Progenitor cell of endocrine pancreas (in vitro differentiated cells): Measurements from ENCODE around the gene P4HB. TPM values are rescaled to one million over a fixed set of nuclear protein-coding genes. Genes with fewer than 3 reads are reported as not detected.

ENCODE experiments used
- DNase-seq: peaks from one replicate; pipeline ENCODE4 v3.0.0; 2021; ENCODE audit warnings: low spot score; ENCODE audit not compliant: unreplicated experiment
- H3K27ac Mint-ChIP-seq: 2 replicates; pipeline ENCODE4 v1.8.0; 2021; ENCODE audit warnings: mild to moderate bottlenecking, moderate library complexity, mixed read lengths
- H3K27me3 Mint-ChIP-seq: 2 replicates; pipeline ENCODE4 v1.8.0; 2021; ENCODE audit warnings: mixed read lengths
- H3K36me3 Mint-ChIP-seq: 2 replicates; pipeline ENCODE4 v1.8.0; 2022; ENCODE audit warnings: mixed read lengths; ENCODE audit not compliant: insufficient read depth
- H3K4me1 Mint-ChIP-seq: 2 replicates; pipeline ENCODE4 v1.8.0; 2021; ENCODE audit warnings: low read depth, mixed read lengths
- H3K4me3 Mint-ChIP-seq: 2 replicates; pipeline ENCODE4 v1.8.0; 2021; ENCODE audit warnings: low read depth, mild to moderate bottlenecking, moderate library complexity, mixed read lengths
- H3K9me3 Mint-ChIP-seq: 2 replicates; pipeline ENCODE4 v1.8.0; 2021; ENCODE audit warnings: low read depth, mixed read lengths
- CTCF ChIP-seq: fragments of 200-600 bp; sonication (generic); IDR thresholded peaks from one replicate; pipeline ENCODE4 v1.5.0; 2021; ENCODE audit warnings: antibody characterized with exemption, mild to moderate bottlenecking; ENCODE audit not compliant: unreplicated experiment
- total RNA-seq: library from RNA; stranded (reverse); gene quantifications from 2 replicates; pipeline ENCODE4 v1.2.1, GENCODE V29; 2021

The P4HB gene
- total RNA-seq, 1 donor from 2014 or later, result 484 TPM

GRCh38 chr17:81858170-81858966 lies 2.0 kb downstream of the P4HB start:
- Mint-ChIP-seq H3K4me3 (peak overlapping the region; percentile 88), H3K27ac (peak overlapping the region; percentile 71), H3K36me3 (peaks cover 9% of the 10 kb centered on the region), H3K27me3 (no peaks in the 10 kb centered on the region), H3K9me3 (no peaks in the 10 kb centered on the region), H3K4me1 (peaks cover 25% of the 10 kb centered on the region)
- DNase-seq, result no peak
- TF ChIP-seq CTCF, result no peak

DNA sequence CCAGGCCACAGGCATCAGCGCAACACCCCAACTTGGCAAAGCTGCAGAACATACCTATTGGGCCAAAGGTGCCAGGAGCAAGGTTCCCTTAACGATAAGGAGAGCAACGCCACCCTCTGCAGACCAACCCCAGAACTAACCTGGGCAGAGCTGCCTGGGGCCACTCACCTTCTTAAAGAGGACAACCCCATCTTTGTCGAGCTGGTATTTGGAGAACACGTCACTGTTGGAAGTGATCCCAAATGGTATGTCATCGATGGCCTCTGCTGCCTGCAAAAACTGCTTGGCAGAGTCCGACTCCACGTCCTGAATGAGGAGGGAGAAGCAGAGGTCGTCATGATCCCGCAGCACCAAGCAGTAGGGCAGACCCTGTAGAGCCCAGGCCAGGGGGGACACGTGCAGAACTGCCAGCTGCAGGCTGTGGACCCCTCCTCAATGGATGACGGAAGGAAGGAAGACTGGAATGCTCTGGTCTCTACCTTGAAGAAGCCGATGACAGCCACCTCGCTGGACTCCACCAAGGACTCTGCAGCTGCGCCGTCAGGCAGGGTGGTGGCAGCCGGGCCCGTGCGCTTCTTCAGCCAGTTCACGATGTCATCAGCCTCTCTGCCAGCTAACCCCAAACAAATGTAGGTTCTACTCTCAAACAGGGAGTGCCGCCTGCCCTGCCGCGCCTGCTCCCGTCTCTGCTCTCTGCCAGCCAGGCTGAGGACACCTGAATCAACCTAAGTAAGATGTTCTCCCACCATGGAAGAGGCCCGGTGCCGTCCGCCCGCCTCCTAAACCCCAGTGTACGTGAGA lies 5.2 kb downstream of the P4HB start:
- H3K27me3 Mint-ChIP-seq, result no peaks in the 10 kb centered on the region
- H3K4me1 Mint-ChIP-seq, result peaks cover 15% of the 10 kb centered on the region
- H3K4me3 Mint-ChIP-seq, result no peak overlapping the region
- H3K36me3 Mint-ChIP-seq, result peaks cover 15% of the 10 kb centered on the region
- no peaks in the 10 kb centered on the region for H3K9me3 Mint-ChIP-seq
- peak overlapping the region; percentile 45 for H3K27ac Mint-ChIP-seq
- DNase-seq, result no peak
- TF ChIP-seq CTCF, result no peak

DNA sequence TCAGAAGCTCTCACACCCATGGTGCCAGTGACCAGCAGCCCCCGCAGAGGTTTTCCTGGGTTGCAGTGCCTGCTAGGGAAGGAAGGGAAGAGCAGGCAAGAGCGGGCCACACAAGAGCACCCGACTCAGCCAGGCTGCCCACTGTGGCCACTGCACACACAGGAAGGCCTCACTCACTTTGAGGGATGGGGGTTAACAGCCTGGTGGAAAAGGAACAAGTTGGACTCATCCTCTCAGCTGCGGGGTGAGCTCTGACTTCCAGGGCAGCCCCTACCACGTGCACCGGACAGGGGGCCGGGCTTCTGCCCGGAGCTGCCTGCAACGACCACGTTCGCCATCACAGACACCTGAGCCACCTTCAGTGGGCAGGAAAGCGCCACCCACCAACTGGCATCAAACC lies 8.1 kb downstream of the P4HB start:
- Mint-ChIP-seq H3K36me3 (peaks cover 13% of the 10 kb centered on the region), H3K27ac (no peak overlapping the region), H3K9me3 (no peaks in the 10 kb centered on the region), H3K4me3 (no peak overlapping the region), H3K4me1 (no peaks in the 10 kb centered on the region), H3K27me3 (no peaks in the 10 kb centered on the region)
- no peak for DNase-seq
- no peak for TF ChIP-seq CTCF

- DNase-seq, result no peak
- Mint-ChIP-seq H3K4me3 (no peak overlapping the region), H3K4me1 (no peaks in the 10 kb centered on the region), H3K36me3 (peaks cover 15% of the 10 kb centered on the region), H3K27me3 (no peaks in the 10 kb centered on the region), H3K27ac (no peak overlapping the region), H3K9me3 (no peaks in the 10 kb centered on the region)
- no peak for TF ChIP-seq CTCF
Observed at GRCh38 chr17:81851423-81851822, 8.9 kb downstream of the P4HB start.

GRCh38 chr17:81849457-81849856 lies 10.9 kb downstream of the P4HB start:
- Mint-ChIP-seq H3K36me3 (peaks cover 21% of the 10 kb centered on the region), H3K4me1 (no peaks in the 10 kb centered on the region), H3K27ac (no peak overlapping the region), H3K27me3 (no peaks in the 10 kb centered on the region), H3K4me3 (no peak overlapping the region), H3K9me3 (no peaks in the 10 kb centered on the region)
- DNase-seq, result no peak
- TF ChIP-seq CTCF, result no peak
